ENCODE results near the gene ABCA3.
"Not testable (repeated sequence)": the region's sequence is repeated elsewhere in the genome, so short reads cannot be mapped to it uniquely, and the experiment has no call there.

The ABCA3 gene

GRCh38 chr16:2243781-2244180 lies 96.7 kb downstream of the ABCA3 start:
- POLR2A ChIA-PET: no interaction called here
- TF ChIP-seq CTCF (IDR thresholded peaks at IDR 0.05; ENCODE audit: insufficient read depth, low read length, missing control alignments): no peak
- CTCF ChIA-PET: no interaction called here
- no peak for DNase-seq (ENCODE audit: low read depth, low spot score)
- H3K4me3 ChIP-seq (ENCODE audit: low read depth, low read length): no peak overlapping the region

- ChIA-PET CTCF (no interaction called here), POLR2A (no interaction called here)
- H3K4me3 ChIP-seq (ENCODE audit: low read depth, low read length): no peak overlapping the region
- DNase-seq (ENCODE audit: low read depth, low spot score): no peak
- TF ChIP-seq CTCF (IDR thresholded peaks at IDR 0.05; ENCODE audit: insufficient read depth, low read length, missing control alignments): no peak
Measured at GRCh38 chr16:2243031-2243528, 97.4 kb downstream of the ABCA3 start.

- TF ChIP-seq CTCF (IDR thresholded peaks at IDR 0.05; ENCODE audit: insufficient read depth, low read length, missing control alignments): no peak
- H3K4me3 ChIP-seq (ENCODE audit: low read depth, low read length): no peak overlapping the region
- CTCF ChIA-PET: interaction anchor here (1.1 to 2.0 kb wide), 2 partner anchors 8 to 9 kb away, joined by 4 to 8 read pairs; partner anchors contain the start of gene ECI1
- DNase-seq (ENCODE audit: low read depth, low spot score): no peak
- POLR2A ChIA-PET: no interaction called here
Measured at GRCh38 chr16:2242598-2242997, 97.9 kb downstream of the ABCA3 start.

- H3K4me3 ChIP-seq (ENCODE audit: low read depth, low read length); POLR2A ChIA-PET; DNase-seq (ENCODE audit: low read depth, low spot score): not testable (repeated sequence)
- CTCF ChIA-PET: interaction anchor here (0.6 kb wide), 1 partner anchor 297 kb away, joined by 3 read pairs; no protein-coding TSS in a partner anchor
Measured at GRCh38 chr16:2240331-2240730, 100.2 kb downstream of the ABCA3 start.

- CTCF ChIA-PET: interaction anchor here (1.2 kb wide), 1 partner anchor 12 kb away, joined by 6 read pairs; the partner anchor contains the start of gene ECI1
- POLR2A ChIA-PET: interaction anchor here (0.7 to 1.1 kb wide), 3 partner anchors 12 to 20 kb away, joined by 3 to 5 read pairs (median 4); partner anchors contain the start of gene ECI1
- no peak for TF ChIP-seq CTCF (IDR thresholded peaks at IDR 0.05; ENCODE audit: insufficient read depth, low read length, missing control alignments)
- no peak for DNase-seq (ENCODE audit: low read depth, low spot score)
- no peak overlapping the region for H3K4me3 ChIP-seq (ENCODE audit: low read depth, low read length)
Measured at GRCh38 chr16:2238838-2239675, 101.5 kb downstream of the ABCA3 start.

GRCh38 chr16:2238150-2238837 lies 102.2 kb downstream of the ABCA3 start:
- H3K4me3 ChIP-seq (ENCODE audit: low read depth, low read length): no peak overlapping the region
- ChIA-PET POLR2A (interaction anchor here (0.7 to 1.1 kb wide), 3 partner anchors 12 to 20 kb away, joined by 3 to 5 read pairs (median 4); partner anchors contain the start of gene ECI1), CTCF (interaction anchor here (1.2 kb wide), 1 partner anchor 12 kb away, joined by 6 read pairs; the partner anchor contains the start of gene ECI1)

More at GRCh38 chr16:2238150-2238837, 102.2 kb downstream of the ABCA3 start:
- TF ChIP-seq CTCF (IDR thresholded peaks at IDR 0.05; ENCODE audit: insufficient read depth, low read length, missing control alignments): no peak
- DNase-seq (ENCODE audit: low read depth, low spot score): no peak
